Neural progenitor cell (in vitro differentiated cells): ENCODE data around the gene IKZF3.

Experiments
- EZH2 ChIP-seq: fragments of 200-600 bp; sonication (generic); IDR thresholded peaks from 2 replicates; pipeline ENCODE4 v1.6.1; 2017; ENCODE audit warnings: antibody characterized with exemption, mild to moderate bottlenecking, moderate library complexity
- EZH2phosphoT487 ChIP-seq: fragments of 200-600 bp; sonication (generic); IDR thresholded peaks from 2 replicates; pipeline ENCODE4 v1.6.1; 2017; ENCODE audit warnings: antibody characterized with exemption
- TF ChIP-seq, protein P1 (sequence below): fragments of 200-600 bp; sonication (generic); IDR thresholded peaks from 2 replicates; pipeline ENCODE4 v1.5.1; 2017; ENCODE audit warnings: antibody characterized with exemption, mild to moderate bottlenecking

DNA sequence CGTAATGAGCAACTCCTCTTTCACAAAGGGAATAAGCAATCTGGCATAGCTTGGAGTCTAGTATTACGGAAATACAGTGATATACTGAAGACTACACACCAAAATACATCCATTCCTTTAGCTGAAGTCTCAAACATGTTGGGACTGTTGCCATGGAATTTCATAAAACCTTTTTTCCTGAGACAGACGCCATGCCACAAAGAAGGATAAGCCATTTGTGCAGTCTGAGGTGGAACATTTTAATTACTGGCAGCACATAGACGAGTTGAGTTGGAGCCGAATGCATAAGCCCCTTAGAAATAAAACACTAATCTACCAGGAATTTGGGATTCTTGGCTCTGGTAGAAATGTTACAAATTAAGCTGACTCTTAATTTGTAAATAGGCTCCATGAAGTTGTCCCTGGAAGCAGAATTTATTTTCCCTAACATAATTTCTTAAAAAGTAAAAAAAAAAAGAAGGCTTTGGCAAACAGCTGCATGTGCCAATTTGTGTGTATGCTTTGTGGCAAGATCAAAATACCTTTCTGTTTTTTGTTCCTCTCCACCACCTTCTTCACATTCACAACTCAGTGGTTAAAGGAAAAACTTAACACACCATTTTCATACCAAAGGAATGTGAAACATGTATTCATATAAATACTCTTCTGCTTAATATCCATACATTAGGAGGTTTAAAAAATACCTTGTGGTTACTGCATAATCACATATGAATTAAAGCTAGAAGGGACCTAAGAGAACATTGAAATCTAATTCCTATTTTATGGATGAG is 100.9 kb downstream of the IKZF3 start:
- TF ChIP-seq, protein P1, sequence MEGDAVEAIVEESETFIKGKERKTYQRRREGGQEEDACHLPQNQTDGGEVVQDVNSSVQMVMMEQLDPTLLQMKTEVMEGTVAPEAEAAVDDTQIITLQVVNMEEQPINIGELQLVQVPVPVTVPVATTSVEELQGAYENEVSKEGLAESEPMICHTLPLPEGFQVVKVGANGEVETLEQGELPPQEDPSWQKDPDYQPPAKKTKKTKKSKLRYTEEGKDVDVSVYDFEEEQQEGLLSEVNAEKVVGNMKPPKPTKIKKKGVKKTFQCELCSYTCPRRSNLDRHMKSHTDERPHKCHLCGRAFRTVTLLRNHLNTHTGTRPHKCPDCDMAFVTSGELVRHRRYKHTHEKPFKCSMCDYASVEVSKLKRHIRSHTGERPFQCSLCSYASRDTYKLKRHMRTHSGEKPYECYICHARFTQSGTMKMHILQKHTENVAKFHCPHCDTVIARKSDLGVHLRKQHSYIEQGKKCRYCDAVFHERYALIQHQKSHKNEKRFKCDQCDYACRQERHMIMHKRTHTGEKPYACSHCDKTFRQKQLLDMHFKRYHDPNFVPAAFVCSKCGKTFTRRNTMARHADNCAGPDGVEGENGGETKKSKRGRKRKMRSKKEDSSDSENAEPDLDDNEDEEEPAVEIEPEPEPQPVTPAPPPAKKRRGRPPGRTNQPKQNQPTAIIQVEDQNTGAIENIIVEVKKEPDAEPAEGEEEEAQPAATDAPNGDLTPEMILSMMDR, result no peak
- TF ChIP-seq EZH2phosphoT487 (no peak), EZH2 (no peak)
